Ishikawa (cell line): ENCODE measurements around the gene ABHD1.

ENCODE experiments used
- CEBPB ChIP-seq: IDR thresholded peaks from 2 replicates; pipeline ENCODE4 v1.6.1; 2012
- EP300 ChIP-seq: IDR thresholded peaks from 2 replicates; pipeline ENCODE4 v1.6.1; 2012; ENCODE audit warnings: borderline replicate concordance
- MAX ChIP-seq: IDR thresholded peaks from 2 replicates; pipeline ENCODE4 v1.6.1; 2012
- NFIC ChIP-seq: IDR thresholded peaks from 2 replicates; pipeline ENCODE4 v1.6.1; 2012
- RAD21 ChIP-seq: IDR thresholded peaks from 2 replicates; pipeline ENCODE4 v1.6.1; 2012; ENCODE audit warnings: low read depth
- TAF1 ChIP-seq: IDR thresholded peaks from 2 replicates; pipeline ENCODE4 v1.6.1; 2012; ENCODE audit warnings: low read depth, mild to moderate bottlenecking
- TEAD4 ChIP-seq: IDR thresholded peaks from 2 replicates; pipeline ENCODE4 v1.6.1; 2012
- YY1 ChIP-seq: IDR thresholded peaks from 2 replicates; pipeline ENCODE4 v1.6.1; 2012; ENCODE audit warnings: low read depth
- TF ChIP-seq, protein P1 (sequence below): IDR thresholded peaks from 2 replicates; pipeline ENCODE4 v1.6.1; 2012; ENCODE audit warnings: low read depth, mild to moderate bottlenecking

DNA sequence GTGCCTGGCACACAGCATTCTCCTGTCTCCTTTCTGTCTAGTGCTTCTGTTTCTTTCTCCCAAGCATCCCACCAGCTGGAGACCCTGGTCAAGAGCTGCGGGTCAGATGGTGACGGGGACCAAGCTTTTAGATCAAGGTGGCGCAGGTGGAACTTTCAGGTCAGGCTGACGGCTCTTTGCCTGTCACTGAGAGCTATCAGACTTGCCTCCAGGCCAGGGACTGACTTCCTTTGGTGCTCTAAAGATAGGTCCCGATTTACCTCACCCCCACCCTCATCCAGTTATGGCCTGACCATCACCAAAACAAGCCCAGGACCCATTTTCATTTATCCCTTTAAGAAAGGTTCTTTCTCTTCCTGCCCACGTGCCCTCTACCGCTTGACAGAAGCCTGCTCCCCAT lies 46.4 kb upstream of the ABHD1 start:
- TF ChIP-seq RAD21 = no peak
- TF ChIP-seq EP300 = no peak
- no peak for TF ChIP-seq YY1
- TF ChIP-seq, protein P1, sequence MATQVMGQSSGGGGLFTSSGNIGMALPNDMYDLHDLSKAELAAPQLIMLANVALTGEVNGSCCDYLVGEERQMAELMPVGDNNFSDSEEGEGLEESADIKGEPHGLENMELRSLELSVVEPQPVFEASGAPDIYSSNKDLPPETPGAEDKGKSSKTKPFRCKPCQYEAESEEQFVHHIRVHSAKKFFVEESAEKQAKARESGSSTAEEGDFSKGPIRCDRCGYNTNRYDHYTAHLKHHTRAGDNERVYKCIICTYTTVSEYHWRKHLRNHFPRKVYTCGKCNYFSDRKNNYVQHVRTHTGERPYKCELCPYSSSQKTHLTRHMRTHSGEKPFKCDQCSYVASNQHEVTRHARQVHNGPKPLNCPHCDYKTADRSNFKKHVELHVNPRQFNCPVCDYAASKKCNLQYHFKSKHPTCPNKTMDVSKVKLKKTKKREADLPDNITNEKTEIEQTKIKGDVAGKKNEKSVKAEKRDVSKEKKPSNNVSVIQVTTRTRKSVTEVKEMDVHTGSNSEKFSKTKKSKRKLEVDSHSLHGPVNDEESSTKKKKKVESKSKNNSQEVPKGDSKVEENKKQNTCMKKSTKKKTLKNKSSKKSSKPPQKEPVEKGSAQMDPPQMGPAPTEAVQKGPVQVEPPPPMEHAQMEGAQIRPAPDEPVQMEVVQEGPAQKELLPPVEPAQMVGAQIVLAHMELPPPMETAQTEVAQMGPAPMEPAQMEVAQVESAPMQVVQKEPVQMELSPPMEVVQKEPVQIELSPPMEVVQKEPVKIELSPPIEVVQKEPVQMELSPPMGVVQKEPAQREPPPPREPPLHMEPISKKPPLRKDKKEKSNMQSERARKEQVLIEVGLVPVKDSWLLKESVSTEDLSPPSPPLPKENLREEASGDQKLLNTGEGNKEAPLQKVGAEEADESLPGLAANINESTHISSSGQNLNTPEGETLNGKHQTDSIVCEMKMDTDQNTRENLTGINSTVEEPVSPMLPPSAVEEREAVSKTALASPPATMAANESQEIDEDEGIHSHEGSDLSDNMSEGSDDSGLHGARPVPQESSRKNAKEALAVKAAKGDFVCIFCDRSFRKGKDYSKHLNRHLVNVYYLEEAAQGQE = no peak
- TF ChIP-seq CEBPB = no peak
- TF ChIP-seq NFIC = no peak
- TF ChIP-seq TEAD4 = no peak
- no peak for TF ChIP-seq TAF1
- no peak for TF ChIP-seq MAX
